Lung microvascular endothelial cell (primary cell): ENCODE measurements around the gene PLIN1. TPM values are rescaled to one million over a fixed set of nuclear protein-coding genes. Genes with fewer than 3 reads are reported as not detected.

Experiments
- DNase-seq, 2 donors: peaks; one replicate each; pipeline versions ENCODE4 v3.0.0 to v3.0.0-alpha.2; 2010; ENCODE audit warnings: low read depth in 2 of 2
- total RNA-seq: library from RNA; depleted of rRNA; stranded (reverse); fragments of >200 nt; gene quantifications from 2 replicates; pipeline ENCODE4 v1.2.1, GENCODE V29; 2014

The PLIN1 gene
- total RNA-seq, 1 donor from 2014 or later, result under 0.01 TPM

- DNase-seq, result no peak
Measured at GRCh38 chr15:89654301-89654761, 24.8 kb downstream of the PLIN1 start.

- no peak for DNase-seq
Measured at GRCh38 chr15:89653578-89653977, 25.6 kb downstream of the PLIN1 start.

GRCh38 chr15:89652666-89653065 is 26.5 kb downstream of the PLIN1 start:
- DNase-seq, result no peak

GRCh38 chr15:89652131-89652530 is 27.0 kb downstream of the PLIN1 start:
- DNase-seq, result no peak

GRCh38 chr15:89649716-89650115 is 29.5 kb downstream of the PLIN1 start:
- no peak for DNase-seq

GRCh38 chr15:89649013-89649625 is 30.0 kb downstream of the PLIN1 start:
- no peak for DNase-seq

- DNase-seq, result peak in 1 of 2 donors; percentile 14
Measured at GRCh38 chr15:89648106-89649012, 30.8 kb downstream of the PLIN1 start.

GRCh38 chr15:89647191-89647851 is 31.8 kb downstream of the PLIN1 start:
- DNase-seq, result peak; percentile 64 to 75

- no peak for DNase-seq
Measured at GRCh38 chr15:89646416-89647141, 32.6 kb downstream of the PLIN1 start.

- no peak for DNase-seq
Measured at GRCh38 chr15:89645680-89646079, 33.5 kb downstream of the PLIN1 start.

GRCh38 chr15:89642106-89642505 is 37.1 kb downstream of the PLIN1 start:
- DNase-seq, result no peak

- no peak for DNase-seq
Measured at GRCh38 chr15:89641053-89641452, 38.1 kb downstream of the PLIN1 start.

- DNase-seq, result no peak
Measured at GRCh38 chr15:89640245-89640644, 38.9 kb downstream of the PLIN1 start.

- no peak for DNase-seq
Measured at GRCh38 chr15:89633585-89633984, 45.6 kb downstream of the PLIN1 start.

- no peak for DNase-seq
Measured at GRCh38 chr15:89632563-89633430, 46.4 kb downstream of the PLIN1 start.

GRCh38 chr15:89631902-89632264 is 47.3 kb downstream of the PLIN1 start:
- DNase-seq, result no peak

GRCh38 chr15:89630974-89631901 is 47.9 kb downstream of the PLIN1 start:
- no peak for DNase-seq

- DNase-seq, result no peak
Measured at GRCh38 chr15:89630260-89630659, 48.9 kb downstream of the PLIN1 start.

GRCh38 chr15:89629829-89630228 is 49.3 kb downstream of the PLIN1 start:
- no peak for DNase-seq
